CD4-positive, alpha-beta T cell treated with Interleukin-2 at 100 ng/mL for 4 hours (primary cell): Measurements from ENCODE around the gene PDGFB.
A peak's percentile ranks its signal among the peaks of the same experiment; 100 is the strongest.

ENCODE experiments used
- DNase-seq: peaks from one replicate; pipeline ENCODE4 v3.0.0-alpha.2; 2020; ENCODE audit warnings: low spot score

PDGFB gene

DNA sequence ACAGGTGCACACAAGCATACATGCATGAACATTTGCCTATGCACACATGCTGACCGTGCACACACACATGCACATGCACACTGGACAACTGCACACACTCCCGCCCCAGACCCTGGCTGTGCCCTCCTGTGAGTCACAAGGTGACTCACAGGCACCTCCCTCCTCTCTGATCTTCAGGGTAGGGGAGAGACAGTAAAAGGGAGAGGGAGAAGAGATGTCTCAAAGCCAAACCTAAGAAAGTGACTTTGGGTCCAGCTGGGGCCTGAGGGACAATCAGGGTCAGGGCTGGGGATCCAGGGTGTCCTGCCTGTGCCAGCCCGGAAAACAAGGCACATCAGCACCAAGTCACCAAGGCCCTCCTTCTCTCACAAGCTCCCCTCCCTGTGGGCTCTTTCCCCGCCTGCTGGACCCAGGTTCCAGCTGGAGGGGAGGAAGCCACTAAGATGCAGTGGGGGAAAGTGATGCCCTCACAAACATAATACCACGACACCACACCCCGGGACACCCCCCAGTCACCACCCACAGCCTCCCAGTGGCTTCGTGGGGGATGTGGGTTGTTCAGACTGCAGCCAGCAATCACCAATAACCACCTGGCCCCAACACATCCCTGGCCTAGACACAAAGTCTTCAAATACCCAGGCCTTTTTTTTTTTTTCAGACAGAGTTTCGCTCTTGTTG is 39.3 kb downstream of the PDGFB start:
- DNase-seq, result peak; percentile 51

DNA sequence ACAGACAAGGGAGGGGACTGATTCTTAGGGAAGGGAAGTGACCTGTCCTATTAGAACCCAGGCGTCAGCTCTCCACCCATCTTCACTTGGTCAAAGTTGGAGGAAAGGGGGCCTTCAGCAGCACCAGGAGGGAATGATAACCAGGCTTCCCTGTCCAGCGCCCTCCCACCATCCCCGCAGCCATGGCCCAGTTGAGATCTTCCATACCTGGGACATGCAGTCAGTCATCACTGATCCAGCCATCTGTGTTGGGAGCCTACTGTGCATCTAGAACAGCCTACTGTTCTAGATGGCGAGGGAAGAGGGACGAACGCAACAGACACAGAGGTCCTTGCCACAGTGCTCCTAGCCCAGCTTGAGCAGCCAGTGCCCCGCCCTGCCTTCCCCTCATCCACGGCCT is 40.6 kb downstream of the PDGFB start:
- no peak for DNase-seq

DNA sequence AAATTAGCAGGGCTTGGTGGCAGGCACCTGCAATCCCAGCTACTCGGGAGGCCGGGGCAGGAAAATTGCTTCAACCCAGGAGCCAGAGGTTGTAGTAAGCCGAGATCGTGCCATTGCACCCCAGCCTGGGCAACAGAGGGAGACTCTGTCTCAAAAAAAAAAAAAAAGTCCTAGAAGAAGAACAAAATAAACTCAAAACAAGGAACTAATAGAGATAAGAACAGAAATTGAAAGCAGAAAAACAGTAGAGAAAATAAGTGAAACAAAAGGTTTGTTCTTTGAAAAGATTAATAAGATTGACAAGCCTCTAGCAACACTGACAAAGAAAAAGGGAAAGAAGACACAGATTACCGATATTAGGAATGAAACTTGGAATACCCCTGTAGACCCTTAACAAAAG is 47.2 kb downstream of the PDGFB start:
- no peak for DNase-seq

DNA sequence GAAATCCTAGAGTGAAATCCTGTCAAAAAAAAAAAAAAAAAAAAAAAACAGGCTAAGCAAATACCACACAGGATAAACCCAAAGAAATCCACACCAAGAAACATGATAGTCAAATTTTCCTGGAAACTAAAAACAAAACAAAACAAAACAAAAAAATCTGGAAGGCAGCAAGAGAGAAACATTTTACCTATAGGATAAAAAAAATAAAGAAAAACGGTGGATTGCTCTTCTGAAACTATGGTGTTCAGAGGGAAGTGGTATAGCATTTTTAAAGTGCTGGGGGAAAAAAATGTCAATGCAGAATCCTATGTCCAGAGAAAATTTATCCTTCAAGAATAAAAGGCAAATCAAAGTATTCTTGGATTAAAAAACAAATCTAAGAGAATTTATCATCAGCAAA is 50.7 kb downstream of the PDGFB start:
- no peak for DNase-seq

DNA sequence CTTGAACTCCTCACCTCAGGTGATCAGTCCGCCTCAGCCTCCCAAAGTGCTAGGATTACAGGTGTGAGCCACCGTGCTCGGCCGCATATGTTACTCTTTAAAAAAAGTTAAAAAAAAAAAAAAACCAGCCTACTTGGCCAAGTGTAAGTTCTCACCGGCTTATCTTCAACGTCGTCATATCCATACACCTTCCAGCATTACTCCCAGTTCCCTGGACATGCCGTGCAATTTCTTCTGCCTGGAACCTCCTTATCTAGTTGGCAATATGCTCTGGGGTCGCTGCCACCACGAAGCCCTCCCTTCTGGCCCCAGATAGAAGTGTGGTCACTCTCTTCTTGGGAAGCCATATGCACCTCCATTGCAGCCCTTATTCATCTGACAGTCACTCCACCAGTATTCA is 56.0 kb downstream of the PDGFB start:
- DNase-seq, result no peak

DNA sequence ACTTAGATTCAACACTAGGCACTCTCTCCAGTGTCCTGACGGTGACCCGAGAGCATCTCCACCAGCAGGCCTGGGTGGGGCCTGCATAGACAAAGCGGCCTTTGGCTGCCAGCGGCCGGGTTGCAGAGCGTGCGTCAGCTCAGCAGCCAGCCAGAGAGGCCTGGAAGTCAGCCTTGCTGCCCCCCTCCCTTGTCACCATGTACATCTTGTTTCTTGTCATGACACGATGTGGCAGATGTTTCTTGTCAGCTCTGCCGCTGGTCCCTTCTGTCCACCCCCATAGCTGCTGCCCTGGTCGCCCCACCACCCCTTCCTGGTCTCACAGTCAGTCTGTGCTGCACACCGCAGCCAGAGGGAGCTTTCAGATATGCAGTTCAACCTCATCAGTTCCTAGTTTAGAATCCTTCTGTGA is 59.2 kb downstream of the PDGFB start:
- DNase-seq, result no peak

DNA sequence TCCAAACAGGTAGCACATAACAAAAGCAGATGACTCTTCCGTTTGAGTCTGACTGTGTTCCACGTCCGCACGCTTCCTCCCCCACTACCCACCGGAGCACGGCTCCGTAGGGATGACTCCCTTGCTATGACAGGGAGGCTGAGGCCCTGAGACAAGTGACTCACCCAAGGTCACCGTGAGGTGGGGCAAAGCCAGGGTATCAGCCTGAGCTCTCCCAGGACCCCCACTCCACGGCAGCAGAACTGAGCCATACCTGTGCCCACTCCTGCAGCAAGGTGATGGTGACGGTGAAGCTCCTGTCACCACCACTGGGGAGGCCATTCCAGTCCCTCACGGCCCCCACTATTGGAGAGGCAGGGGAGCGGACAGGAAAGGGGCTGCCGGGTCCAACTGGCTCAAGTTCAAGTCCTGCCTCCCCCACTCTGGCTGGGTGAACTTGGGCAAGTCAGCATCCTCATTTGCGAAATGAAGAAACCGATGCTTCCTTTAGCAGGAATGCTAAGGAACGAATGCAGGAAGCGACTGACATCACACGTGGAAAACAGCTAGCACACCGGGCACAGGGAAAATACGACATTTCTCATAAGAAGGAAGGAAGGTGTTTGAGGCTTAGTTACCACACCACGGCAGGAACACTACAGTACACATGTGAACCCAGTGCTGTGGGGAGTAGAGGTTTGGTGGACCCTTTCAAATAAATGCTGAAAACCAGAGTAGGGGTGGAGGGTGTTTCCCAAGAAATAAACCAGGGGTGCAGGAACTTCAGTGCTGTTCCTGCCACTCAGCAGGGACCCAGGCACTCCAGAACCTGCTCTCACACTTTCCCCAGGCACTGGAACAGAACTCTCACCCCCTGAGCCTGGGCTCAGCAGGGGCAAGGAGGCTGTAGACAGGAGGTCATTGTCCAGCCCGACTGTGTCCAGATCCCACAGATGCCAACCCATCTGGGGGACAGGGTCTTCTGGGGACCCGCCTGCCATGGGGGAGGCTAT is 59.9 kb downstream of the PDGFB start:
- DNase-seq, result no peak

DNA sequence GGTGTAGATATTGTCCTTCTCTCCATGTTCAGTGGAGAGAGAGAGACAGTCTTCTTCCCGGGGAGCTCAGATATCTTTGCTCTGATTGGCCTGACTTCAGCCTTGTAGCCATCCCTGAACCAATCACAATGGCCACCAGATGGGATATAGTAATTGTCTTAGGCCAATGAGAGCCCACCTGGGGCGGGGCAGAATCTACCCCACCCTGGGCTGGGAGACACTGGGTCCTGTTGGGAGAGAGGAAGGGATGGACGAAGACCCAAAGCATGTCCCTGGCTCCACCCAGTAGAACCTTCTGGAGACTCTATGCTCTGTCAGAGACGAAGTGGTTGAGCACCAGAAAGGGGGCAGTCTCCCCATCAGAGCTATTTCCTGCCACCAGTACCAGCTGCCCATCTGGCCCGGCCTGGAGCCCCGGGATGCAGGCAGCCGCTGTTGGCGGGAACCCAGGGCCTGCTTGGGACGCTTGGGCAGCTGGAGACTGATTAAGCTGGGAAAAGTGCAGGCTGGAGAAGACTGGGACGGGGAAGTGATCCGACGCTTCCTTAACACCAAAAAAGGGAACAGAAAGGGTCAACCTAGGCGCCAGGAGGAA is 60.7 kb downstream of the PDGFB start:
- DNase-seq, result no peak

DNA sequence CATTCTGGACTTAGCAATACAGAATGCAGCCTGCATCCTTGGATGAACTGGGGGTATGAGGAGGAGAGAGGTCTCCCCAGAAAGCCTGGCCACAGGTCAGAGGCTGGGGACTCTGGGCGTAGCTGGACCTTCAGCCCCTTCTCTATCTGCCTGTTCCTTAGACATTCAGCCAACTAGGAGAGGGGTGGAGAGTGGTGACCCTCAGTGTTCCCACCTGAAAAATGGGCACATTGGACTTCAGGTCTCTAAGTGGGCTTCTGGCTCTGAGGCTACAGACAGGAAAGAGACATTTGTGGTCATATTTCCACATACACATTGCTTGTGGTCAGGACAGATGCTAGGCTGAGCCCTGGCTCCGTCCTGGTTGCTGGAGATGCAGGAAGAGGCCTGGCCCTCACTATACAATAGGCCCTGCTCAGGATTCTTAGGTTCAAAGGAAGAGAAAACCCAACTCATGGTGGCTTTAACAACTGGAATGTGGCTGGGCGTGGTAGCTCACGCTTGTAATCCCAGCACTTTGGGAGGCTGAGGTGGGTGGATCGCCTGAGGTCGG is 62.2 kb downstream of the PDGFB start:
- DNase-seq, result no peak

DNA sequence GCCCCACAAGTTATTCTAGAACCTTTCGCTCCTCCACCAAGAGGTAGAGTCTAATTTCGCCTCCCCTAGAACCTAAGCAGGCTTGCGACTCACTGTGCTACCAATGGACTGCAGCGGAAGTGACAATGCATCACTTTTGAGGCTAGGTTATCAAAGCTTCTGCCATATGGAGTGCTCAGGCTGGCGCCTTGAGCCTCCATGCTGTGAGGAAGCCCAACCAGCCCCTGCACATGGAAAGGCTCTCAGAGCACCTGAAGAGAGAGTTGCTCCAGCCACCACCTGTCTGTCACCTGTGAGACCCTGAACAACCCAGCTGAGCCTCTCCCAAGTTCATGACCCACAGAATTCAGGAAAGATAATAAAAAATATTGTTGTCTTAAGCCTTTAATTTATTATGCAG is 63.0 kb downstream of the PDGFB start:
- DNase-seq, result no peak

DNA sequence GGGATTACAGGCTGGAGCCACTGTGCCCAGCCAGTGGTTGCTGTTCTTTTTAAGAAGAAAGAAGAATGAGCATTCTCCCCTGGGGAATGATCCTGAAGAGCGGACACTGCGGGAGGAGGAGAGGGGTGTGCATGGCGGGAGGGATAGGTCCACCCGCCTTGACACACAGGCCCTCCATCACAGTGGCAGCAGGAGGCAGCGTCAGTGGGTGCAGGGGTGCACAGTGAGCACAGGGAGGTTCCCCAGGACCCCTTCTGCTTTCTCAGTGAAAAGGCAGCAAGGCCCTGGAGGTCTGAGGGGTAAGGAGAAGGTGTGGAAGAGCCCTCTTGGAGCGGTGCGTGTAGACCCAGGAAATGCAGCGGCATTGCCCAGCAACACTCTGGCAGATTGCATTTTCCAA is 63.4 kb downstream of the PDGFB start:
- no peak for DNase-seq

DNA sequence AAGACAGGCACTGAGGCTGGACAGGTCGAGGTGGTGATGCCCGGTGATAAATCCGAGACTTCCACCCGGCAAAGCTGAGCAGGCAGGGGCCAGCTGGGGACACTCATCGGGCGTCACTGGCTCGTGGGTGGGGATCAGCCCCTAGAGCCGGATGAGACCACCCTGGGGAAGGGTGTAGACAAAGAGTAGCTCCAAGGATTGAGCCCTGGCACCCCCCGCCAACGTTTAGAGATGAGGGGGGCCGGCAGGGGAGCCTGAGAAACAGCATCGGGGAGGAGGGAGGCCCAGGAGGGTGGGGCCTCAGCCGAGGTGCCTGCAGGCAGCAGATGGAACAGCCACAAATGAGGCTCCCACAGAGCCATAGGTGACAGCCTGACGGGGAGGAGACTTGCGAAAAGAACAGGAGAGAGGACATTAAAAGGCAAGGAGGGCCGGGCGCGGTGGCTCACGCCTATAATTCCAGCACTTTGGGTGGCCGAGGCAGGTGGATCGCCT is 64.9 kb downstream of the PDGFB start:
- no peak for DNase-seq

DNA sequence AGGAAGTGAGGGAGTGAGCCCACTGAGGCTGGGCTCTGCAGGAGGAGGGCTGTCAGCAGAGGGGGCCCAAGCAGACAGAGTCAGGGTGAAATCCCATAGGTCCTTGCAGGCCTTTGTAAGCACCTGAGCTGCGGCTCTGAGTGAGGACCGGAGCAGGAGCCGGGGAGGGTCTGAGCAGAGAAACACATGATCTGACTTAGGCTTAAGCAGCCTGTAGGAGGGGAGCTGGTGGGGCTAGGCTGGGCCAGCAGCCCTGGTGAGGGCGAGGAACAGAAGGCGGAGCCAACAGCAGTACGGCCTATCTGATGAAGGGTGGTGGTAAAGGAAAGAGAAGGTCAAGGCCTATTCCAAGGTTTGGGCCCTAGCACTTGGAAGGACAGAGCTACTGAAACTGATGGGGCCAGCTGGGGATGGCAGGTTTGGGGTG is 65.4 kb downstream of the PDGFB start:
- no peak for DNase-seq

DNA sequence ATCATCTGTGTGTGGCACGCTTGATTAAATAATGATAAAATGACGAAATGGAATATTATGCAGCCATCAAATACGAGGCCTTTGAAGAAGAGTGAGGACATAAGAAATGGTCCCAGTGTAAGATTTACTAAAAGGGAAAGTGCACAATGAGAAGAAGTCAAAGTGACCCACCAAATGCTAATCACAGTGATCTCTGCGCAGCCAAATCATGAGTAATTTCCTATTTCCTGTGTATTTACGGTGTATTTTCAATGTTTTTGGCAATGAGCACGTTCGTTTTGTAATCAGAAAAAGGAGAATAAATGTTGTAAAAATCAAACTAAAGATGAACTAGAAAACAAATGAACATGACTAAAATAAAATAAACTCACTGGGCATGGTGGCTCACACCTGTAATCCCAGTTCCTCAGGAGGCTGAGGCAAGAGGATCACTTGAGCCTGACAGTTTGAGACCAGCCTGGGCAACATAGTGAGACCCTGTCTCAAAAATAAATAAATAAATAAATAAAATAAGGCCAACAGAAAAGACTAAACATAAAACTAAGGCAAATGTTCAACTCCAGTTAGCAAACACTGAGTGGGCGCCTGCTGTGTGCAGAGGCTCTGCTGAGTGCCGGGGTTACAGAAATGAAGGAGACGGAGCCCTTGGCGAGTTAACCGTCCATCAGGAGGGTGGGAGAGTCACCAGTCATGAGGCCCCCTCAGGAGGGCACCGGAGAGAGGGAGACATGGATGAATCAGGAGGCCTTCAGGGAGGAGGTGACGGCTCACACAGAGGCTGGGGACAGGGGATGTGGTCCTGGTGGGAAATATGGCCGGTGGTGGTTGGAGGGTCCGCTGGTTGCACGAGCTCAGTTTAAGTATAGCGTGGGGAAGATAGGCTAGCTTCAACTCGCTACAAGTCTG is 66.3 kb downstream of the PDGFB start:
- DNase-seq, result peak; percentile 55

DNA sequence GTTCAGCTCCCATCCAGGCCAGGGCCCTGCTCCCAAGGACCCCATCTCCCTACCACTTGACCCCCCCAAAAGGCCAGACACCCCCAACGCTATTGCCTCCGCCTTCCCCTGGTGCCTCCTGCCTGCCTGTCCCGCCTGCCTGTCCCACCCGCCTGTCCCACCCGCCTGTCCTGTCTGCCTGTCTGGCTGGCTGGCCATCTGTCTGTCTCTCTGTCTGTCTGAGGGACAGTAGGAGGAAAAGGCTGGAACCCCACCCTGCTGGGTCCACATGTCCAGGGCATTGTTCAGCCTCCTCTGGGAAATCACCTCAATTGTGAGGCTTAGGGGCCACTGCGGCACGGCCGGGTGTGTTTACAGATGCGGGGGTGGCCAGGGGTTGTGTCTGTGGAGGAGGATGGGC is 67.0 kb downstream of the PDGFB start:
- DNase-seq, result no peak

DNA sequence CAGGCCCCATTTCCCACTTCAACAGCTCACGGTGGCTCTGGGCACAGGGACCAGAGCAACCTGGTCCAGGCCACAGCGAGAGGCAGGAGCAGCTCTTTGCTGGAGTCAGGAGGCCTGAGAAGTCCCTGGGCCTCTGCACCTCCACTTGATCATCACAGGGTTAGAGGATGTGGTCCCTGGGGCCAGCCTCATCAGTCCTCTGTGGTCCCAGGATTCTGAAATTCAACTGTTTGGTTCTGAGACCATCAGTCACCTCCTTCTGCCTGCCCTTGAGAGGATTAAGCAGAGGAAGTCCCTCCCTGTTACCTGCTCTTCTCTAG is 67.4 kb downstream of the PDGFB start:
- DNase-seq, result no peak

DNA sequence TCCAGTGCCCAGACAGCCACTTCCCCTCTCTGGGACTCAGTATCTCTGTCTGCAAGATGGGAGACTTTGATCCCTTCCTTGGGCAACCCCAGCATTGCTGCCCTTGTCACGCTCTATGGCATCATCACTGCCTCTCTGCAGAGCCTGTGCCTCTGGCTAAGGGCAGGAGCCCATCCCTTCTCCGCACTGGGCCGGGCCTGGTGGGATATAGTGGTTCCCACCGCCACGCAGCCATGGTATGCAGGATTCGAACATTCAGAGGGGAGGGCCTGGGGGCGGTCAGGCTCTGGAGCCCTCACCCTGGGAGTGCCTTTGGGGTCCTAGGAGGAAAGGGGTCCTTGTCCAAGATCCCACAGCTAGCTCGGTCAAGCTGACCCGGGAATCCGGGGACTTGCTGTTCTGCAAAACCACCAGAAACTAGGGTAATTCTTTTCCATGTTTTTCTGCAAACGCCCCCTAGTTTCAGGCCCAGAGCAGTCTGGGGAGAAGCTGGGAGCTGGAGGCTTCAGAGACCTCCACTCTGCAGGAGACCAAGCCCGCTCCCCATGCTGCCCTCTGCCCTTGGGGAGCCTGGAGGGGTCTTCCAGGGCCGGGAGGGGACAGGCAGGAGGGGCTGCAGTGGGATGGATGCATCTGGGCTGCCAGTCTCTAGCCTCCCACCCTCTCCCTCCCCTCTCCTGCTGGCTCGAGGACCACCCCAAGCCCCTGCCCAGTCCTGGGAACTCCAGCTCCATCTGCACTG is 67.9 kb downstream of the PDGFB start:
- DNase-seq, result no peak

DNA sequence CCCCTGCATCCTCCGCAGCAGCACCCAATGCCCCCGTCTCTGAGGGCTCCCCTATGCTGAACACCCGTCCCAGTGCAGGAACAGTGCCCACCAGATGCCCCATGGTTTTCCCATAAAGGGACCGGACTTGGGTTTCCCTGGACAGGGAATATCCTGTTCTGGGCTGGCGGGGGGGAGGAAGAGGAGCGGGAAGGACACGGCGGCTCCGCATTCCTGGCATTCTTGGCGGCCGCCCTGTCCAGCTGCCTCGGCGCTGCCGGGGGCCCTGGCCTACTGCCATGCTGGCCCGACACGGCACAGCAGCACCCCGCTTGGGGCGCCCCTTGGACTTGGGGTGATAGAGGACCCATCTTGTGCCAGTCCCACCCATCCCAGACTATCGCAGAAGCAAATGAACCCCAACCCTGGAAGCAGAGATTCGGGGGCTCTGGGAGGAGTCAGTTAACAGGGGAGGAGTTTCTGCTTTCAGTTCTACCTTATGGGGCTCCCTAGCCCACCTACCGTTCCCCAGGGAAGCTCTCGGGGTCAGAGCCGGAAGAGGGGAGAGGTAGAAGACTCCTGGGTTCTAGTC is 68.6 kb downstream of the PDGFB start:
- DNase-seq, result no peak

DNA sequence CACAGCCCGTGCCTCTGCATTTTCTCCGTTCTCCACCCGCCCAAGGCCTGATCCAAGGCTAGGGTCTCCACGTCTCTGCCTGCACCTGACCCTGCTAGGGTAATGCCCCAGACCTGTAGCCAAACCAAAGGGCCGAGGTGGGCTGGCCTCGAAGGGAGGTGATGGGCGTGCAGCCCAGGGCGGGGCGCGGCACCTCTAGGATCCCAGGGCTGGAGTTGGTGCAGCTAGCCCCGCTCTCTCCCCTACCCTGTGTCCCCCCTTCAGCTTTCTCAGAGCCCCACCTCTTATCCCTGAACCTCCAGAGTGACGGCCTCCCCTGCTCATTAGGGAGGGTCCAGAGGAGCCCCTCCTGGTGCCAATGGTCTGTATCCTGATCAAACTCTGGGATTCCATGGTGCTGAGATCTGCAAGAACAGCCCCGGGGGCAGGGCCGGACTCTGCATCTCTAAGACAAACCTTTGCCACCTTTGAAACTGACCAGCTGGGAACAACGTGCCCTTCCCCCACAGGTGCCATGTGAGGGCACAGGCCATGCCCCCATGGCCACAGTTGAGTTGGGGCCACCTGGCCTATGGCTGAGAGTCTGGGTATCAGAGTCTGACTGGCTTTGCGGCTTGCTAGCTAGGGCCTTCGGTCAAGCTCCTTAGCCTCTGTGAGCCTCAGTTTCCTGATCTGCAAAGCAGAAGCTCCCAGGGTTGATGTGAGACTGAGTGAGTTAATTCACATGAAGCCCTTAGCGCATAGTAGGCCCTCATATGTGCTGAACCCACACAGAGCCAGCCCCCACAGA is 69.2 kb downstream of the PDGFB start:
- no peak for DNase-seq
